Loucy (cell line): ENCODE measurements around the gene DSG2.

ENCODE experiments used
- EZH2phosphoT487 ChIP-seq: fragments of 200-600 bp; IDR thresholded peaks from 2 replicates; pipeline ENCODE4 v1.6.1; 2018; ENCODE audit warnings: antibody characterized with exemption, mild to moderate bottlenecking, moderate library complexity, borderline replicate concordance
- TF ChIP-seq, protein P1 (sequence below): fragments of 200-600 bp; sonication (generic); conservative IDR thresholded peaks from 2 replicates; pipeline ENCODE4 v1.5.1; 2014; ENCODE audit warnings: mild to moderate bottlenecking, antibody characterized with exemption, low read length

DNA sequence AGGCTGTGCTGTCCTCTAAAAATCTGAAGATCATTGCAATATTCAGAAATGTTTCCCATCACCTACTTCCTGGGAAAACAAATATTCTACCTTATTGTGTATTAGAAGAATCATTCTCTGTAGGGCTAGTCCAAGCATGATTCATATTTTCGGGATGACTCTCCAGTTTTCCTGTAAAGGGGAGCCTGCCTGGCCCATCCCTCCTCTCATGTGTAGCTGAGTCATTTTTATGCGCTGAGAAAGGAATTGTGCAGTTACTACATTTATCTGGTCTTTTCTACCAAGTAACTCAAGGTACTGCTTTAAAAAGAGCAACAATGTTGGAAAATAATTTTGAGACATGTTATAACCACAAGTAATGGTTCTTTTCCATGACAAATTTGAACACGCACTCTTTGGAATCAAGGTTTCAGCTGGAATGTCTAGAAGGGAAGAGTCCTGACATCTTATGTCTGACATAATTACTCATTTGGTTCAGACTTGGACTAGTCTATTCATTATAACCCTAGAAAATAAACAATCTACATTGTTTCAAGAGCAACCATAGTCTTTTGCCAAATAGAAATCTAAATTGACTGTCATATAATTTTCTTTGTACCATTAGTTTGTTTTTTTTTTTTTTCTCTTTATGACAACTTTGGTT, 43.8 kb upstream of the DSG2 start:
- TF ChIP-seq, protein P1, sequence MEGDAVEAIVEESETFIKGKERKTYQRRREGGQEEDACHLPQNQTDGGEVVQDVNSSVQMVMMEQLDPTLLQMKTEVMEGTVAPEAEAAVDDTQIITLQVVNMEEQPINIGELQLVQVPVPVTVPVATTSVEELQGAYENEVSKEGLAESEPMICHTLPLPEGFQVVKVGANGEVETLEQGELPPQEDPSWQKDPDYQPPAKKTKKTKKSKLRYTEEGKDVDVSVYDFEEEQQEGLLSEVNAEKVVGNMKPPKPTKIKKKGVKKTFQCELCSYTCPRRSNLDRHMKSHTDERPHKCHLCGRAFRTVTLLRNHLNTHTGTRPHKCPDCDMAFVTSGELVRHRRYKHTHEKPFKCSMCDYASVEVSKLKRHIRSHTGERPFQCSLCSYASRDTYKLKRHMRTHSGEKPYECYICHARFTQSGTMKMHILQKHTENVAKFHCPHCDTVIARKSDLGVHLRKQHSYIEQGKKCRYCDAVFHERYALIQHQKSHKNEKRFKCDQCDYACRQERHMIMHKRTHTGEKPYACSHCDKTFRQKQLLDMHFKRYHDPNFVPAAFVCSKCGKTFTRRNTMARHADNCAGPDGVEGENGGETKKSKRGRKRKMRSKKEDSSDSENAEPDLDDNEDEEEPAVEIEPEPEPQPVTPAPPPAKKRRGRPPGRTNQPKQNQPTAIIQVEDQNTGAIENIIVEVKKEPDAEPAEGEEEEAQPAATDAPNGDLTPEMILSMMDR = no peak
- no peak for TF ChIP-seq EZH2phosphoT487
